ENCODE measurements around the gene HFM1.
A peak's percentile ranks its signal among the peaks of the same experiment; 100 is the strongest.
"Not testable (repeated sequence)": the region's sequence is repeated elsewhere in the genome, so short reads cannot be mapped to it uniquely, and the experiment has no call there.

The HFM1 gene

GRCh38 chr1:91372230-91372629 is 32.4 kb downstream of the HFM1 start:
- not testable (repeated sequence) for DNase-seq

- DNase-seq: no peak
Measured at GRCh38 chr1:91349524-91349923, 55.1 kb downstream of the HFM1 start.

GRCh38 chr1:91346824-91347223 is 57.8 kb downstream of the HFM1 start:
- no peak for DNase-seq

GRCh38 chr1:91345395-91346005 is 59.1 kb downstream of the HFM1 start:
- DNase-seq: no peak

GRCh38 chr1:91338501-91338900 is 66.1 kb downstream of the HFM1 start:
- DNase-seq: no peak

GRCh38 chr1:91335603-91336002 is 69.0 kb downstream of the HFM1 start:
- DNase-seq: no peak

- no peak for DNase-seq
Measured at GRCh38 chr1:91334856-91335255, 69.8 kb downstream of the HFM1 start.

- DNase-seq: no peak
Measured at GRCh38 chr1:91325456-91325855, 79.2 kb downstream of the HFM1 start.

GRCh38 chr1:91314643-91315042 is 90.0 kb downstream of the HFM1 start:
- DNase-seq: no peak

GRCh38 chr1:91311672-91312071 is 93.0 kb downstream of the HFM1 start:
- DNase-seq: no peak

- no peak for DNase-seq
Measured at GRCh38 chr1:91308544-91308943, 96.1 kb downstream of the HFM1 start.

GRCh38 chr1:91307784-91308409 is 96.7 kb downstream of the HFM1 start:
- DNase-seq: no peak

GRCh38 chr1:91303165-91303564 is 101.5 kb downstream of the HFM1 start:
- DNase-seq: no peak

- DNase-seq: not testable (repeated sequence)
Measured at GRCh38 chr1:91288843-91289553, 115.6 kb downstream of the HFM1 start.

GRCh38 chr1:91286962-91287317 is 117.7 kb downstream of the HFM1 start:
- not testable (repeated sequence) for DNase-seq

GRCh38 chr1:91286259-91286961 is 118.2 kb downstream of the HFM1 start:
- not testable (repeated sequence) for DNase-seq

- DNase-seq: no peak
Measured at GRCh38 chr1:91283421-91283726, 121.3 kb downstream of the HFM1 start.

GRCh38 chr1:91282695-91283420 is 121.8 kb downstream of the HFM1 start:
- peak; percentile 37 for DNase-seq

GRCh38 chr1:91281782-91282181 is 122.9 kb downstream of the HFM1 start:
- DNase-seq: no peak

- DNase-seq: no peak
Measured at GRCh38 chr1:91278754-91279153, 125.9 kb downstream of the HFM1 start.

GRCh38 chr1:91273875-91274274 is 130.8 kb downstream of the HFM1 start:
- DNase-seq: no peak

- no peak for DNase-seq
Measured at GRCh38 chr1:91261655-91262054, 143.0 kb downstream of the HFM1 start.

GRCh38 chr1:91245435-91245834 is 159.2 kb downstream of the HFM1 start:
- DNase-seq: no peak

Measured in CD4-positive, alpha-beta T cell treated with Interleukin-4 for 4 hours (primary cell).